H9 (cell line): Measurements from ENCODE around the gene KRTAP4-6. TPM values are rescaled to one million over a fixed set of nuclear protein-coding genes. Genes with fewer than 3 reads are reported as not detected.

Experiments used
- DNase-seq: peaks from one replicate; pipeline ENCODE4 v3.0.0-alpha.2; 2017
- H2AFZ ChIP-seq: one replicate; pipeline ENCODE4 v1.6.1; 2013; ENCODE audit warnings: mild to moderate bottlenecking, low read length, control low read depth, moderate library complexity
- H2AK5ac ChIP-seq: 2 replicates; pipeline ENCODE4 v1.6.1; 2013; ENCODE audit warnings: low read length, control low read depth, mixed read lengths; ENCODE audit not compliant: insufficient read length
- H2BK120ac ChIP-seq: one replicate; pipeline ENCODE4 v1.6.1; 2013; ENCODE audit warnings: low read depth, mild to moderate bottlenecking, low read length, control low read depth, inconsistent platforms; ENCODE audit not compliant: poor library complexity, severe bottlenecking
- H2BK12ac ChIP-seq: 2 replicates; pipeline ENCODE4 v1.6.1; 2013; ENCODE audit warnings: low read length, control low read depth, mixed read lengths, low read depth; ENCODE audit not compliant: insufficient read length
- H2BK15ac ChIP-seq: 2 replicates; pipeline ENCODE4 v1.6.1; 2013; ENCODE audit warnings: low read depth, low read length, control low read depth
- H2BK20ac ChIP-seq: one replicate; pipeline ENCODE4 v1.6.1; 2013; ENCODE audit warnings: low read depth, mild to moderate bottlenecking, low read length, control low read depth, inconsistent platforms; ENCODE audit not compliant: poor library complexity, severe bottlenecking
- H2BK5ac ChIP-seq: 2 replicates; pipeline ENCODE4 v1.6.1; 2013; ENCODE audit warnings: low read length, control low read depth, mixed read lengths; ENCODE audit not compliant: insufficient read length
- H3K14ac ChIP-seq: 2 replicates; pipeline ENCODE4 v1.6.1; 2013; ENCODE audit warnings: low read length, control low read depth; ENCODE audit not compliant: insufficient read depth
- H3K18ac ChIP-seq: 2 replicates; pipeline ENCODE4 v1.6.1; 2013; ENCODE audit warnings: low read depth, mild to moderate bottlenecking, mixed read lengths, low read length, control low read depth; ENCODE audit not compliant: insufficient read length
- H3K23ac ChIP-seq: 2 replicates; pipeline ENCODE4 v1.6.1; 2013; ENCODE audit warnings: low read length, control low read depth, mixed read lengths, low read depth; ENCODE audit not compliant: insufficient read length
- H3K23me2 ChIP-seq: 2 replicates; pipeline ENCODE4 v1.6.1; 2013; ENCODE audit warnings: low read depth, mild to moderate bottlenecking, mixed read lengths, low read length, control low read depth; ENCODE audit not compliant: insufficient read length, poor library complexity, severe bottlenecking
- H3K27ac ChIP-seq: 2 replicates; pipeline ENCODE4 v1.5.1; 2013; ENCODE audit warnings: low read length, control low read depth, mixed read lengths, low read depth; ENCODE audit not compliant: insufficient read length
- H3K27me3 ChIP-seq: 2 replicates; pipeline ENCODE4 v1.6.1; 2013; ENCODE audit warnings: low read length, control low read depth, inconsistent platforms; ENCODE audit not compliant: insufficient read depth
- H3K4ac ChIP-seq: 2 replicates; pipeline ENCODE4 v1.6.1; 2013; ENCODE audit warnings: low read depth, mild to moderate bottlenecking, control low read depth, inconsistent platforms, low read length, moderate library complexity
- H3K4me1 ChIP-seq: 2 replicates; pipeline ENCODE4 v1.6.1; 2013; ENCODE audit warnings: low read length, control low read depth, inconsistent platforms; ENCODE audit not compliant: insufficient read depth
- H3K4me2 ChIP-seq: 2 replicates; pipeline ENCODE4 v1.6.1; 2013; ENCODE audit warnings: low read length, control low read depth, mixed read lengths; ENCODE audit not compliant: insufficient read length, insufficient read depth
- H3K56ac ChIP-seq: 2 replicates; pipeline ENCODE4 v1.6.1; 2013; ENCODE audit warnings: low read depth, mild to moderate bottlenecking, mixed read lengths, low read length, control low read depth; ENCODE audit not compliant: insufficient read length
- H3K79me1 ChIP-seq: 2 replicates; pipeline ENCODE4 v1.6.1; 2013; ENCODE audit warnings: low read depth, mild to moderate bottlenecking, moderate library complexity, low read length, control low read depth, inconsistent platforms; ENCODE audit not compliant: insufficient read depth, poor library complexity, severe bottlenecking
- H3K79me2 ChIP-seq: 2 replicates; pipeline ENCODE4 v1.6.1; 2013; ENCODE audit warnings: low read length, control low read depth, inconsistent platforms; ENCODE audit not compliant: insufficient read depth
- H3K9ac ChIP-seq: 2 replicates; pipeline ENCODE4 v1.6.1; 2013; ENCODE audit warnings: low read length, control low read depth, mixed read lengths; ENCODE audit not compliant: insufficient read length; ENCODE audit errors: extremely low read depth
- H3K9me3 ChIP-seq: one replicate; pipeline ENCODE4 v1.6.1; 2013; ENCODE audit warnings: low read depth, low read length, inconsistent platforms; ENCODE audit not compliant: control insufficient read depth
- H3T11ph ChIP-seq: one replicate; pipeline ENCODE4 v1.6.1; 2013; ENCODE audit warnings: mild to moderate bottlenecking, low read length, control low read depth, inconsistent platforms
- H4K20me1 ChIP-seq: one replicate; pipeline ENCODE4 v1.6.1; 2013; ENCODE audit not compliant: control insufficient read depth, insufficient read length, insufficient read depth
- H4K5ac ChIP-seq: 2 replicates; pipeline ENCODE4 v1.6.1; 2013; ENCODE audit warnings: low read depth, mild to moderate bottlenecking, mixed read lengths, low read length, control low read depth; ENCODE audit not compliant: insufficient read length
- H4K8ac ChIP-seq: replicated peaks from 2 replicates; pipeline ENCODE4 v1.6.1; 2013; ENCODE audit warnings: low read length, control low read depth, mixed read lengths, low read depth; ENCODE audit not compliant: insufficient read length
- H4K91ac ChIP-seq: 2 replicates; pipeline ENCODE4 v1.6.1; 2013; ENCODE audit warnings: low read depth, mild to moderate bottlenecking, moderate library complexity, mixed read lengths, low read length, control low read depth; ENCODE audit not compliant: insufficient read length
- H3K27ac Mint-ChIP-seq, 3 experiments: 2 replicates in 2 of 3; 3 replicates in 1 of 3; pipeline ENCODE4 v1.8.0; 2020 to 2021; ENCODE audit warnings: mixed read lengths in 3 of 3, mild to moderate bottlenecking in 1 of 3, moderate library complexity in 1 of 3
- H3K27me3 Mint-ChIP-seq: 2 replicates; pipeline ENCODE4 v1.8.0; 2021; ENCODE audit warnings: low read depth, mild to moderate bottlenecking, moderate library complexity, mixed read lengths
- H3K36me3 Mint-ChIP-seq, 3 experiments: 2 replicates in 2 of 3; 3 replicates in 1 of 3; pipeline ENCODE4 v1.8.0; 2020 to 2021; ENCODE audit warnings: low read depth in 3 of 3, mixed read lengths in 3 of 3; ENCODE audit not compliant: insufficient read depth in 1 of 3
- H3K4me1 Mint-ChIP-seq, 2 experiments: 2 replicates each; pipeline ENCODE4 v1.8.0; 2020; ENCODE audit warnings: mixed read lengths in 2 of 2
- H3K4me3 Mint-ChIP-seq, 2 experiments: 2 replicates in 1 of 2; 3 replicates in 1 of 2; pipeline ENCODE4 v1.8.0; 2020 to 2021; ENCODE audit warnings: mild to moderate bottlenecking in 2 of 2, mixed read lengths in 2 of 2, moderate library complexity in 1 of 2
- H3K9me3 Mint-ChIP-seq, 2 experiments: 2 replicates in 1 of 2; 3 replicates in 1 of 2; pipeline ENCODE4 v1.8.0; 2020; ENCODE audit warnings: mild to moderate bottlenecking in 2 of 2, mixed read lengths in 2 of 2, moderate library complexity in 1 of 2
- WGBS: extraction: QIAGEN DNeasy Blood & Tissue Kit; methylation state at CpG from one replicate; pipeline ENCODE4 v1.1.7; 2013; ENCODE audit warnings: missing lambda C conversion rate, low lambda C conversion rate, mixed read lengths; ENCODE audit not compliant: insufficient read length; ENCODE audit errors: extremely low coverage; 5-methylcytosine and 5-hydroxymethylcytosine counted together
- total RNA-seq: library from RNA; stranded (reverse); gene quantifications from 2 replicates; pipeline ENCODE4 v1.2.1, GENCODE V29; 2021
- TF ChIP-seq, protein P1 (sequence below): fragments of 200-600 bp; sonication (generic); conservative IDR thresholded peaks from 3 replicates; pipeline ENCODE4 v1.8.0; 2021; ENCODE audit warnings: antibody characterized with exemption, mild to moderate bottlenecking

Gene KRTAP4-6
- total RNA-seq, 1 experiment from 2014 or later, result not detected

DNA sequence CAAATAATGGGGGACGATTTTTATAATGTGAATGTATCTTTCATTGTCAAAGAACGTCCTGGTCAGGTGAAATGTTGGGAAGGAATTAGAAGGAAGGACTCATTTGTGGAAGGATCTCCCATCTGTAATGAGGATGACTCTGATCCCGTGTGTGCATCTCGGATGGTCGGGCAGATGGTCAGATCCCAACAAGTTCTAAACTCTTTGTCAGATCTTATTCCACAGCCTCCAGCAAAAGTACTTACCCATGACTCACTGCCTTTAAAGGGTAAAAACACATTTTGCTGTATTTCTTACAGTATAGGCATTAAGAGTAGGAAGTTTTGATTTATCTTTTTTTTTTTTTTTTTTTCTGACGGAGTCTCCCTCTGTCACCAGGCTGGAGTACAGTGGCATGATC, 41.9 kb downstream of the KRTAP4-6 start:
- Histone ChIP-seq H3K27me3 (no peaks in the 10 kb centered on the region), H4K20me1 (no peaks in the 10 kb centered on the region), H2BK15ac (no peak overlapping the region), H4K8ac (no peak overlapping the region), H3K23me2 (no peaks in the 10 kb centered on the region), H2BK12ac (no peak overlapping the region), H3K79me1 (no peaks in the 10 kb centered on the region), H3K79me2 (no peaks in the 10 kb centered on the region), H3K4me1 (no peaks in the 10 kb centered on the region), H4K5ac (no peak overlapping the region), H3K9ac (no peak overlapping the region), H3K23ac (no peak overlapping the region), H2AFZ (no peak overlapping the region), H2BK120ac (no peak overlapping the region), H2BK20ac (no peak overlapping the region), H2AK5ac (no peak overlapping the region), H4K91ac (no peak overlapping the region), H3K56ac (no peak overlapping the region), H3K4ac (no peak overlapping the region), H3K18ac (no peak overlapping the region), H2BK5ac (no peak overlapping the region), H3K9me3 (no peaks in the 10 kb centered on the region), H3K14ac (no peak overlapping the region), H3K4me2 (no peak overlapping the region), H3K27ac (no peak overlapping the region), H3T11ph (no peak overlapping the region)
- peaks cover 31 to 38% of the 10 kb centered on the region in 2 experiments for H3K4me1 Mint-ChIP-seq
- no peak overlapping the region for H3K27ac Mint-ChIP-seq
- no peak for DNase-seq
- no peak overlapping the region for H3K4me3 Mint-ChIP-seq
- peaks cover 4 to 11% of the 10 kb centered on the region in 2 experiments; a peak in 4 of 5 replicates for H3K9me3 Mint-ChIP-seq
- TF ChIP-seq, protein P1, sequence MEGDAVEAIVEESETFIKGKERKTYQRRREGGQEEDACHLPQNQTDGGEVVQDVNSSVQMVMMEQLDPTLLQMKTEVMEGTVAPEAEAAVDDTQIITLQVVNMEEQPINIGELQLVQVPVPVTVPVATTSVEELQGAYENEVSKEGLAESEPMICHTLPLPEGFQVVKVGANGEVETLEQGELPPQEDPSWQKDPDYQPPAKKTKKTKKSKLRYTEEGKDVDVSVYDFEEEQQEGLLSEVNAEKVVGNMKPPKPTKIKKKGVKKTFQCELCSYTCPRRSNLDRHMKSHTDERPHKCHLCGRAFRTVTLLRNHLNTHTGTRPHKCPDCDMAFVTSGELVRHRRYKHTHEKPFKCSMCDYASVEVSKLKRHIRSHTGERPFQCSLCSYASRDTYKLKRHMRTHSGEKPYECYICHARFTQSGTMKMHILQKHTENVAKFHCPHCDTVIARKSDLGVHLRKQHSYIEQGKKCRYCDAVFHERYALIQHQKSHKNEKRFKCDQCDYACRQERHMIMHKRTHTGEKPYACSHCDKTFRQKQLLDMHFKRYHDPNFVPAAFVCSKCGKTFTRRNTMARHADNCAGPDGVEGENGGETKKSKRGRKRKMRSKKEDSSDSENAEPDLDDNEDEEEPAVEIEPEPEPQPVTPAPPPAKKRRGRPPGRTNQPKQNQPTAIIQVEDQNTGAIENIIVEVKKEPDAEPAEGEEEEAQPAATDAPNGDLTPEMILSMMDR, result no peak
- WGBS, result no CpG with 5 or more reads among the region's 6 CpGs
- peaks cover 0 to 10% (median 3%) of the 10 kb centered on the region in 3 experiments; a peak in 3 of 7 replicates for H3K36me3 Mint-ChIP-seq
- H3K27me3 Mint-ChIP-seq, result peaks cover 1% of the 10 kb centered on the region; the same call in 1 of the 2 replicates
